ENCODE measurements around the gene GAL3ST2.

GRCh38 chr2:241777170-241777685, 606 bp downstream of the GAL3ST2 start:
- no peak for TF ChIP-seq CTCF (IDR thresholded peaks at IDR 0.05)
- no peak for TF ChIP-seq POLR2A (IDR thresholded peaks at IDR 0.05)

All from body of pancreas (tissue), 4 donors.